ENCODE results near the gene SALL3.

Gene SALL3

GRCh38 chr18:78945628-78946027 lies 34.0 kb upstream of the SALL3 start:
- H3K27me3 ChIP-seq (ENCODE audit: insufficient read depth, low read length, poor library complexity), result peaks cover 5% of the 10 kb centered on the region
- H3K27ac ChIP-seq (ENCODE audit: low read length), result no peak overlapping the region
- no peak for TF ChIP-seq EZH2 (IDR thresholded peaks at IDR 0.05; ENCODE audit: borderline replicate concordance, low read depth, low read length, severe bottlenecking)
- TF ChIP-seq CTCF (IDR thresholded peaks at IDR 0.05; ENCODE audit: borderline replicate concordance, extremely low read depth, low read length, poor library complexity, severe bottlenecking), result no peak
- no peak for ATAC-seq (ENCODE audit: insufficient read depth, low read depth)
- no peak overlapping the region for H3K4me2 ChIP-seq (ENCODE audit: insufficient read depth, low read length)
- DNase-seq, result no peak
- no peaks in the 10 kb centered on the region for H3K9me3 ChIP-seq (ENCODE audit: insufficient read depth, low read length, severe bottlenecking)
- no peak overlapping the region for H2AFZ ChIP-seq (ENCODE audit: low read depth, low read length)
- no peaks in the 10 kb centered on the region for H3K36me3 ChIP-seq (ENCODE audit: insufficient read depth, low read length)
- no peak overlapping the region for H3K4me3 ChIP-seq (ENCODE audit: low read depth in 1 of 2, low read length in 2 of 2)
- H3K79me2 ChIP-seq (ENCODE audit: insufficient read depth, low read length), result no peaks in the 10 kb centered on the region
- no peaks in the 10 kb centered on the region for H4K20me1 ChIP-seq (ENCODE audit: insufficient read depth, low read length)
- no peaks in the 10 kb centered on the region for H3K4me1 ChIP-seq (ENCODE audit: insufficient read depth, low read length)
- no peak overlapping the region for H3K9ac ChIP-seq (ENCODE audit: low read depth, low read length)

GRCh38 chr18:78947291-78947690 lies 32.3 kb upstream of the SALL3 start:
- no peaks in the 10 kb centered on the region for H3K79me2 ChIP-seq (ENCODE audit: insufficient read depth, low read length)
- no peaks in the 10 kb centered on the region for H3K4me1 ChIP-seq (ENCODE audit: insufficient read depth, low read length)
- H3K27ac ChIP-seq (ENCODE audit: low read length), result no peak overlapping the region
- H4K20me1 ChIP-seq (ENCODE audit: insufficient read depth, low read length), result no peaks in the 10 kb centered on the region
- ATAC-seq (ENCODE audit: insufficient read depth, low read depth) (no peak), DNase-seq (no peak)
- no peak overlapping the region for H3K9ac ChIP-seq (ENCODE audit: low read depth, low read length)
- peaks cover 5% of the 10 kb centered on the region for H3K27me3 ChIP-seq (ENCODE audit: insufficient read depth, low read length, poor library complexity)
- no peak overlapping the region for H3K4me2 ChIP-seq (ENCODE audit: insufficient read depth, low read length)
- H2AFZ ChIP-seq (ENCODE audit: low read depth, low read length), result no peak overlapping the region
- no peak for TF ChIP-seq CTCF (IDR thresholded peaks at IDR 0.05; ENCODE audit: borderline replicate concordance, extremely low read depth, low read length, poor library complexity, severe bottlenecking)
- no peak for TF ChIP-seq EZH2 (IDR thresholded peaks at IDR 0.05; ENCODE audit: borderline replicate concordance, low read depth, low read length, severe bottlenecking)
- no peak overlapping the region for H3K4me3 ChIP-seq (ENCODE audit: low read depth in 1 of 2, low read length in 2 of 2)
- H3K9me3 ChIP-seq (ENCODE audit: insufficient read depth, low read length, severe bottlenecking), result no peaks in the 10 kb centered on the region
- no peaks in the 10 kb centered on the region for H3K36me3 ChIP-seq (ENCODE audit: insufficient read depth, low read length)

GRCh38 chr18:78948221-78948620 lies 31.4 kb upstream of the SALL3 start:
- H3K27me3 ChIP-seq (ENCODE audit: insufficient read depth, low read length, poor library complexity), result peaks cover 2% of the 10 kb centered on the region
- no peak overlapping the region for H3K27ac ChIP-seq (ENCODE audit: low read length)
- no peak overlapping the region for H2AFZ ChIP-seq (ENCODE audit: low read depth, low read length)
- no peak for ATAC-seq (ENCODE audit: insufficient read depth, low read depth)
- no peaks in the 10 kb centered on the region for H3K9me3 ChIP-seq (ENCODE audit: insufficient read depth, low read length, severe bottlenecking)
- DNase-seq, result no peak
- H3K79me2 ChIP-seq (ENCODE audit: insufficient read depth, low read length), result no peaks in the 10 kb centered on the region
- no peaks in the 10 kb centered on the region for H3K36me3 ChIP-seq (ENCODE audit: insufficient read depth, low read length)
- no peak overlapping the region for H3K4me3 ChIP-seq (ENCODE audit: low read depth in 1 of 2, low read length in 2 of 2)
- no peak overlapping the region for H3K9ac ChIP-seq (ENCODE audit: low read depth, low read length)
- no peaks in the 10 kb centered on the region for H4K20me1 ChIP-seq (ENCODE audit: insufficient read depth, low read length)
- no peak overlapping the region for H3K4me2 ChIP-seq (ENCODE audit: insufficient read depth, low read length)
- no peak for TF ChIP-seq CTCF (IDR thresholded peaks at IDR 0.05; ENCODE audit: borderline replicate concordance, extremely low read depth, low read length, poor library complexity, severe bottlenecking)
- TF ChIP-seq EZH2 (IDR thresholded peaks at IDR 0.05; ENCODE audit: borderline replicate concordance, low read depth, low read length, severe bottlenecking), result no peak
- H3K4me1 ChIP-seq (ENCODE audit: insufficient read depth, low read length), result no peaks in the 10 kb centered on the region

GRCh38 chr18:78948707-78949106 lies 30.9 kb upstream of the SALL3 start:
- no peak overlapping the region for H2AFZ ChIP-seq (ENCODE audit: low read depth, low read length)
- H3K9me3 ChIP-seq (ENCODE audit: insufficient read depth, low read length, severe bottlenecking), result no peaks in the 10 kb centered on the region
- H3K36me3 ChIP-seq (ENCODE audit: insufficient read depth, low read length), result no peaks in the 10 kb centered on the region
- ATAC-seq (ENCODE audit: insufficient read depth, low read depth) (no peak), DNase-seq (no peak)
- no peak overlapping the region for H3K4me3 ChIP-seq (ENCODE audit: low read depth in 1 of 2, low read length in 2 of 2)
- no peak overlapping the region for H3K9ac ChIP-seq (ENCODE audit: low read depth, low read length)
- H3K27me3 ChIP-seq (ENCODE audit: insufficient read depth, low read length, poor library complexity), result peaks cover 2% of the 10 kb centered on the region
- no peaks in the 10 kb centered on the region for H4K20me1 ChIP-seq (ENCODE audit: insufficient read depth, low read length)
- TF ChIP-seq EZH2 (IDR thresholded peaks at IDR 0.05; ENCODE audit: borderline replicate concordance, low read depth, low read length, severe bottlenecking) (no peak), CTCF (IDR thresholded peaks at IDR 0.05; ENCODE audit: borderline replicate concordance, extremely low read depth, low read length, poor library complexity, severe bottlenecking) (no peak)
- no peak overlapping the region for H3K4me2 ChIP-seq (ENCODE audit: insufficient read depth, low read length)
- no peaks in the 10 kb centered on the region for H3K4me1 ChIP-seq (ENCODE audit: insufficient read depth, low read length)
- H3K27ac ChIP-seq (ENCODE audit: low read length), result no peak overlapping the region
- H3K79me2 ChIP-seq (ENCODE audit: insufficient read depth, low read length), result no peaks in the 10 kb centered on the region
